ENCODE measurements around the gene GTF3C5.

Gene GTF3C5

GRCh38 chr9:133056533-133056932 is 25.7 kb downstream of the GTF3C5 start:
- TF ChIP-seq CTCF (IDR thresholded peaks at IDR 0.05; ENCODE audit: low read depth, low read length, missing control alignments) = no peak
- in situ Hi-C loops (cut with HindIII; ENCODE audit: low sequenced_read_pairs) = no loop called here
- H3K4me3 ChIP-seq (ENCODE audit: low read depth, low read length) = no peak overlapping the region
- DNase-seq (ENCODE audit: low read depth) = no peak

GRCh38 chr9:133057006-133057405 is 26.2 kb downstream of the GTF3C5 start:
- in situ Hi-C loops (cut with HindIII; ENCODE audit: low sequenced_read_pairs) = no loop called here
- TF ChIP-seq CTCF (IDR thresholded peaks at IDR 0.05; ENCODE audit: low read depth, low read length, missing control alignments) = no peak
- H3K4me3 ChIP-seq (ENCODE audit: low read depth, low read length) = no peak overlapping the region
- no peak for DNase-seq (ENCODE audit: low read depth)

GRCh38 chr9:133057553-133057952 is 26.8 kb downstream of the GTF3C5 start:
- DNase-seq (ENCODE audit: low read depth) = no peak
- in situ Hi-C loops (cut with HindIII; ENCODE audit: low sequenced_read_pairs) = no loop called here
- TF ChIP-seq CTCF (IDR thresholded peaks at IDR 0.05; ENCODE audit: low read depth, low read length, missing control alignments) = no peak
- no peak overlapping the region for H3K4me3 ChIP-seq (ENCODE audit: low read depth, low read length)

GRCh38 chr9:133058071-133058470 is 27.3 kb downstream of the GTF3C5 start:
- no peak for TF ChIP-seq CTCF (IDR thresholded peaks at IDR 0.05; ENCODE audit: low read depth, low read length, missing control alignments)
- no peak for DNase-seq (ENCODE audit: low read depth)
- no peak overlapping the region for H3K4me3 ChIP-seq (ENCODE audit: low read depth, low read length)
- in situ Hi-C loops (cut with HindIII; ENCODE audit: low sequenced_read_pairs) = no loop called here

GRCh38 chr9:133058550-133059320 is 27.9 kb downstream of the GTF3C5 start:
- no peak for DNase-seq (ENCODE audit: low read depth)
- H3K4me3 ChIP-seq (ENCODE audit: low read depth, low read length) = no peak overlapping the region
- in situ Hi-C loops (cut with HindIII; ENCODE audit: low sequenced_read_pairs) = no loop called here
- TF ChIP-seq CTCF (IDR thresholded peaks at IDR 0.05; ENCODE audit: low read depth, low read length, missing control alignments) = no peak

GRCh38 chr9:133059623-133060022 is 28.8 kb downstream of the GTF3C5 start:
- H3K4me3 ChIP-seq (ENCODE audit: low read depth, low read length) = no peak overlapping the region
- DNase-seq (ENCODE audit: low read depth) = no peak
- in situ Hi-C loops (cut with HindIII; ENCODE audit: low sequenced_read_pairs) = no loop called here
- TF ChIP-seq CTCF (IDR thresholded peaks at IDR 0.05; ENCODE audit: low read depth, low read length, missing control alignments) = no peak

Measured in astrocyte of the cerebellum (primary cell).